ENCODE results near the gene PHTF1. TPM values are rescaled to one million over a fixed set of nuclear protein-coding genes. Genes with fewer than 3 reads are reported as not detected.
"Not testable (repeated sequence)": the region's sequence is repeated elsewhere in the genome, so short reads cannot be mapped to it uniquely, and the experiment has no call there.

The PHTF1 gene
- total and polyA plus RNA-seq, 4 donors = 2.8 to 26.3 (median 11.8) TPM

GRCh38 chr1:113749402-113749801, 9.9 kb downstream of the PHTF1 start:
- WGBS, 2 donors = 80 to 82% methylated on average over 3 of the region's 3 CpGs
- DNase-seq (no peak), ATAC-seq (ENCODE audit: low FRiP score) (no peak)
- Histone ChIP-seq H3K27ac (ENCODE audit: low read depth in 1 of 2, low read length in 2 of 2) (no peak overlapping the region), H3K27me3 (ENCODE audit: control insufficient read depth in 1 of 2, insufficient read depth in 2 of 2, low read length in 1 of 2) (no peaks in the 10 kb centered on the region), H3K4me3 (ENCODE audit: low read length in 2 of 2) (no peak overlapping the region), H3K36me3 (ENCODE audit: control insufficient read depth in 1 of 2, insufficient read depth in 2 of 2, low read length in 1 of 2) (no peaks in the 10 kb centered on the region), H3K4me1 (ENCODE audit: control insufficient read depth in 1 of 2, insufficient read depth in 2 of 2, low read length in 2 of 2) (no peaks in the 10 kb centered on the region), H3K9me3 (ENCODE audit: control insufficient read depth, low read length) (no peaks in the 10 kb centered on the region)
- intact Hi-C loops (cut with DNase I) = no loop called here

- intact Hi-C loops (cut with DNase I) = no loop called here
- DNase-seq (no peak), ATAC-seq (ENCODE audit: low FRiP score) (no peak)
- Histone ChIP-seq H3K9me3 (ENCODE audit: control insufficient read depth, low read length) (no peaks in the 10 kb centered on the region), H3K4me1 (ENCODE audit: control insufficient read depth in 1 of 2, insufficient read depth in 2 of 2, low read length in 2 of 2) (no peaks in the 10 kb centered on the region), H3K27ac (ENCODE audit: low read depth in 1 of 2, low read length in 2 of 2) (no peak overlapping the region), H3K27me3 (ENCODE audit: control insufficient read depth in 1 of 2, insufficient read depth in 2 of 2, low read length in 1 of 2) (no peaks in the 10 kb centered on the region), H3K4me3 (ENCODE audit: low read length in 2 of 2) (no peak overlapping the region), H3K36me3 (ENCODE audit: control insufficient read depth in 1 of 2, insufficient read depth in 2 of 2, low read length in 1 of 2) (no peaks in the 10 kb centered on the region)
- WGBS, 2 donors = 92 to 97% methylated on average over 1 of the region's 1 CpG
These were observed 11.9 kb downstream of the PHTF1 start for GRCh38 chr1:113747376-113747775.

GRCh38 chr1:113745425-113745824, 13.9 kb downstream of the PHTF1 start:
- H3K36me3 ChIP-seq (ENCODE audit: control insufficient read depth in 1 of 2, insufficient read depth in 2 of 2, low read length in 1 of 2) = no peaks in the 10 kb centered on the region
- H3K4me1 ChIP-seq (ENCODE audit: control insufficient read depth in 1 of 2, insufficient read depth in 2 of 2, low read length in 2 of 2) = no peaks in the 10 kb centered on the region
- ATAC-seq (ENCODE audit: low FRiP score) (no peak), DNase-seq (no peak)
- intact Hi-C loops (cut with DNase I) = no loop called here
- no peaks in the 10 kb centered on the region for H3K27me3 ChIP-seq (ENCODE audit: control insufficient read depth in 1 of 2, insufficient read depth in 2 of 2, low read length in 1 of 2)
- no peaks in the 10 kb centered on the region for H3K9me3 ChIP-seq (ENCODE audit: control insufficient read depth, low read length)
- H3K4me3 ChIP-seq (ENCODE audit: low read length in 2 of 2) = no peak overlapping the region
- 89 to 93% methylated on average over 3 of the region's 3 CpGs for whole genome bisulfite sequencing, 2 donors
- H3K27ac ChIP-seq (ENCODE audit: low read depth in 1 of 2, low read length in 2 of 2) = no peak overlapping the region

GRCh38 chr1:113744114-113744513, 15.2 kb downstream of the PHTF1 start:
- H3K9me3 ChIP-seq (ENCODE audit: control insufficient read depth, low read length) = no peaks in the 10 kb centered on the region
- H3K4me3 ChIP-seq (ENCODE audit: low read length in 2 of 2) = no peak overlapping the region
- no peak for DNase-seq
- ATAC-seq (ENCODE audit: low FRiP score) = no peak
- WGBS, 2 donors = 97 to 100% methylated on average over 1 of the region's 1 CpG
- no peak overlapping the region for H3K27ac ChIP-seq (ENCODE audit: low read depth in 1 of 2, low read length in 2 of 2)
- no peaks in the 10 kb centered on the region for H3K4me1 ChIP-seq (ENCODE audit: control insufficient read depth in 1 of 2, insufficient read depth in 2 of 2, low read length in 2 of 2)
- intact Hi-C loops (cut with DNase I) = no loop called here
- no peaks in the 10 kb centered on the region for H3K27me3 ChIP-seq (ENCODE audit: control insufficient read depth in 1 of 2, insufficient read depth in 2 of 2, low read length in 1 of 2)
- H3K36me3 ChIP-seq (ENCODE audit: control insufficient read depth in 1 of 2, insufficient read depth in 2 of 2, low read length in 1 of 2) = no peaks in the 10 kb centered on the region

- no peak overlapping the region for H3K4me3 ChIP-seq (ENCODE audit: low read length in 2 of 2)
These were observed 16.8 kb downstream of the PHTF1 start for GRCh38 chr1:113742515-113742914.

GRCh38 chr1:113734357-113735055, 24.8 kb downstream of the PHTF1 start:
- WGBS, 2 donors = 95 to 98% methylated on average over 2 of the region's 2 CpGs

More at GRCh38 chr1:113742515-113742914, 16.8 kb downstream of the PHTF1 start:
- no peak for DNase-seq
- no peaks in the 10 kb centered on the region for H3K4me1 ChIP-seq (ENCODE audit: control insufficient read depth in 1 of 2, insufficient read depth in 2 of 2, low read length in 2 of 2)
- intact Hi-C loops (cut with DNase I) = no loop called here
- WGBS, 2 donors = 97 to 99% methylated on average over 5 of the region's 5 CpGs
- peaks cover 0 to under 1% of the 10 kb centered on the region in 2 donors for H3K36me3 ChIP-seq (ENCODE audit: control insufficient read depth in 1 of 2, insufficient read depth in 2 of 2, low read length in 1 of 2)
- H3K27ac ChIP-seq (ENCODE audit: low read depth in 1 of 2, low read length in 2 of 2) = no peak overlapping the region
- ATAC-seq (ENCODE audit: low FRiP score) = no peak
- no peaks in the 10 kb centered on the region for H3K27me3 ChIP-seq (ENCODE audit: control insufficient read depth in 1 of 2, insufficient read depth in 2 of 2, low read length in 1 of 2)
- H3K9me3 ChIP-seq (ENCODE audit: control insufficient read depth, low read length) = no peaks in the 10 kb centered on the region

GRCh38 chr1:113732802-113733201, 26.5 kb downstream of the PHTF1 start:
- Histone ChIP-seq H3K9me3 (ENCODE audit: control insufficient read depth, low read length) (no peaks in the 10 kb centered on the region), H3K4me3 (ENCODE audit: low read length in 2 of 2) (no peak overlapping the region), H3K27ac (ENCODE audit: low read depth in 1 of 2, low read length in 2 of 2) (no peak overlapping the region), H3K36me3 (ENCODE audit: control insufficient read depth in 1 of 2, insufficient read depth in 2 of 2, low read length in 1 of 2) (peaks cover 0 to 2% of the 10 kb centered on the region in 2 donors), H3K4me1 (ENCODE audit: control insufficient read depth in 1 of 2, insufficient read depth in 2 of 2, low read length in 2 of 2) (no peaks in the 10 kb centered on the region), H3K27me3 (ENCODE audit: control insufficient read depth in 1 of 2, insufficient read depth in 2 of 2, low read length in 1 of 2) (no peaks in the 10 kb centered on the region)
- WGBS, 2 donors = 92 to 95% methylated on average over 5 of the region's 5 CpGs
- intact Hi-C loops (cut with DNase I) = no loop called here
- ATAC-seq (ENCODE audit: low FRiP score) = no peak
- DNase-seq = no peak

More at GRCh38 chr1:113734357-113735055, 24.8 kb downstream of the PHTF1 start:
- ATAC-seq (ENCODE audit: low FRiP score) (no peak), DNase-seq (no peak)
- Histone ChIP-seq H3K27ac (ENCODE audit: low read depth in 1 of 2, low read length in 2 of 2) (no peak overlapping the region), H3K27me3 (ENCODE audit: control insufficient read depth in 1 of 2, insufficient read depth in 2 of 2, low read length in 1 of 2) (no peaks in the 10 kb centered on the region), H3K36me3 (ENCODE audit: control insufficient read depth in 1 of 2, insufficient read depth in 2 of 2, low read length in 1 of 2) (peaks cover 0 to 2% of the 10 kb centered on the region in 2 donors), H3K9me3 (ENCODE audit: control insufficient read depth, low read length) (no peaks in the 10 kb centered on the region), H3K4me1 (ENCODE audit: control insufficient read depth in 1 of 2, insufficient read depth in 2 of 2, low read length in 2 of 2) (no peaks in the 10 kb centered on the region), H3K4me3 (ENCODE audit: low read length in 2 of 2) (no peak overlapping the region)
- intact Hi-C loops (cut with DNase I) = no loop called here

GRCh38 chr1:113721010-113721409, 38.3 kb downstream of the PHTF1 start:
- DNase-seq = no peak
- intact Hi-C loops (cut with DNase I) = no loop called here
- H3K4me1 ChIP-seq (ENCODE audit: control insufficient read depth in 1 of 2, insufficient read depth in 2 of 2, low read length in 2 of 2) = no peaks in the 10 kb centered on the region
- H3K4me3 ChIP-seq (ENCODE audit: low read length in 2 of 2) = no peak overlapping the region
- H3K36me3 ChIP-seq (ENCODE audit: control insufficient read depth in 1 of 2, insufficient read depth in 2 of 2, low read length in 1 of 2) = peaks cover 1 to 2% of the 10 kb centered on the region in 2 donors
- no peaks in the 10 kb centered on the region for H3K27me3 ChIP-seq (ENCODE audit: control insufficient read depth in 1 of 2, insufficient read depth in 2 of 2, low read length in 1 of 2)
- H3K27ac ChIP-seq (ENCODE audit: low read depth in 1 of 2, low read length in 2 of 2) = no peak overlapping the region
- H3K9me3 ChIP-seq (ENCODE audit: control insufficient read depth, low read length) = no peaks in the 10 kb centered on the region
- no peak for ATAC-seq (ENCODE audit: low FRiP score)
- 98 to 99% methylated on average over 2 of the region's 2 CpGs for WGBS, 2 donors

GRCh38 chr1:113718621-113719020, 40.7 kb downstream of the PHTF1 start:
- DNase-seq; H3K36me3 ChIP-seq (ENCODE audit: control insufficient read depth in 1 of 2, insufficient read depth in 2 of 2, low read length in 1 of 2); H3K4me3 ChIP-seq (ENCODE audit: low read length in 2 of 2); H3K4me1 ChIP-seq (ENCODE audit: control insufficient read depth in 1 of 2, insufficient read depth in 2 of 2, low read length in 2 of 2); intact Hi-C loops (cut with DNase I); ATAC-seq (ENCODE audit: low FRiP score); H3K27me3 ChIP-seq (ENCODE audit: control insufficient read depth in 1 of 2, insufficient read depth in 2 of 2, low read length in 1 of 2); H3K9me3 ChIP-seq (ENCODE audit: control insufficient read depth, low read length); H3K27ac ChIP-seq (ENCODE audit: low read depth in 1 of 2, low read length in 2 of 2): not testable (repeated sequence)
- WGBS, 2 donors = 98 to 100% methylated on average over 5 of the region's 5 CpGs
